ENCODE results near the gene RPL21.

The RPL21 gene

DNA sequence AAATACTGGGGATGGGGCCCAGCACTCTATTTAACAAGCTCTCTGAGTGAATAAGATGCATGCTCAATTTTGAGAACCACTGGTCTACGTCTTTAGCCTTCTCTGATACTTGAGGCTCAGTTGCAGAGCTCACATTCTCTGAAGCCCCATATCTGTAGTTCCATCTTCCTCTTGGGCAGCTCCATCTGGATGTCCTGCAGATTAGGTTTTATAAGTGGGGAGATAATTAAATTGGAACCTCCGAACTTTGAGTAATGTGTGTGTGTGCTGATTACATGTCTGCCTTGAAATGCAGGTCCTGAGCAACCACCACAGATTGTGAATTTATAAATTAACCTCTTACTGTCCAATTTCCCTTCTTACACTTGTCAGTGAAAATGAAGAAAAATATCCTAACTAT is 12.1 kb downstream of the RPL21 start:
- Histone ChIP-seq H3K36me3 (ENCODE audit: low read depth) (peaks cover 20% of the 10 kb centered on the region), H3K9me3 (ENCODE audit: severe bottlenecking) (no peaks in the 10 kb centered on the region), H3K27ac (ENCODE audit: poor library complexity, severe bottlenecking) (no peak overlapping the region), H3K4me1 (ENCODE audit: insufficient read depth, poor library complexity, severe bottlenecking) (peaks cover 5% of the 10 kb centered on the region), H3K27me3 (ENCODE audit: insufficient read depth, poor library complexity, severe bottlenecking) (no peaks in the 10 kb centered on the region), H3K4me3 (ENCODE audit: severe bottlenecking) (no peak overlapping the region)
- ATAC-seq (ENCODE audit: low read depth): no peak
- TF ChIP-seq, protein P1, sequence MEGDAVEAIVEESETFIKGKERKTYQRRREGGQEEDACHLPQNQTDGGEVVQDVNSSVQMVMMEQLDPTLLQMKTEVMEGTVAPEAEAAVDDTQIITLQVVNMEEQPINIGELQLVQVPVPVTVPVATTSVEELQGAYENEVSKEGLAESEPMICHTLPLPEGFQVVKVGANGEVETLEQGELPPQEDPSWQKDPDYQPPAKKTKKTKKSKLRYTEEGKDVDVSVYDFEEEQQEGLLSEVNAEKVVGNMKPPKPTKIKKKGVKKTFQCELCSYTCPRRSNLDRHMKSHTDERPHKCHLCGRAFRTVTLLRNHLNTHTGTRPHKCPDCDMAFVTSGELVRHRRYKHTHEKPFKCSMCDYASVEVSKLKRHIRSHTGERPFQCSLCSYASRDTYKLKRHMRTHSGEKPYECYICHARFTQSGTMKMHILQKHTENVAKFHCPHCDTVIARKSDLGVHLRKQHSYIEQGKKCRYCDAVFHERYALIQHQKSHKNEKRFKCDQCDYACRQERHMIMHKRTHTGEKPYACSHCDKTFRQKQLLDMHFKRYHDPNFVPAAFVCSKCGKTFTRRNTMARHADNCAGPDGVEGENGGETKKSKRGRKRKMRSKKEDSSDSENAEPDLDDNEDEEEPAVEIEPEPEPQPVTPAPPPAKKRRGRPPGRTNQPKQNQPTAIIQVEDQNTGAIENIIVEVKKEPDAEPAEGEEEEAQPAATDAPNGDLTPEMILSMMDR (IDR thresholded peaks at IDR 0.05; ENCODE audit: poor library complexity, severe bottlenecking): no peak
- DNase-seq (ENCODE audit: low spot score): no peak

DNA sequence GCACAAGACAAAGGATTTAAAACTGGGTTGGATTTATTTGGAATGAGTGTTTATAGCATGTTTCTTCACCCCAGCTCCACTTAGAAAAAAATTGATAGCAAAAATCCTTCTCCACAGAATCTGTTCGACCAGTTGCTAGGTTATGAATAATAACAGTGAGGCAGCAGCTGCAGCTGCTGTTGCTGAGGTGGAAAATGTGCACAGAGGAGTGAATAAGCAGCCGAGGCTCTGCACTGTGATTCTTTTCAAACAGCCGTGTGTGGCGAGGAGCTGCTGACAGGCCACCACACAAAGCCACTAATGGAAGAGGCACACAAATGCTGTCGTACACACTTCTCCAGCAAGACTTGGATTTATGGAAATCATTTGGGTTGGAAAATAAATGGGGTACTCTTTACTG is 12.8 kb downstream of the RPL21 start:
- H3K27me3 ChIP-seq (ENCODE audit: insufficient read depth, poor library complexity, severe bottlenecking): no peaks in the 10 kb centered on the region
- H3K4me1 ChIP-seq (ENCODE audit: insufficient read depth, poor library complexity, severe bottlenecking): peaks cover 5% of the 10 kb centered on the region
- H3K9me3 ChIP-seq (ENCODE audit: severe bottlenecking): no peaks in the 10 kb centered on the region
- no peak for DNase-seq (ENCODE audit: low spot score)
- no peak for ATAC-seq (ENCODE audit: low read depth)
- no peak overlapping the region for H3K27ac ChIP-seq (ENCODE audit: poor library complexity, severe bottlenecking)
- H3K36me3 ChIP-seq (ENCODE audit: low read depth): peaks cover 12% of the 10 kb centered on the region
- TF ChIP-seq, protein P1 (IDR thresholded peaks at IDR 0.05; ENCODE audit: poor library complexity, severe bottlenecking): no peak
- no peak overlapping the region for H3K4me3 ChIP-seq (ENCODE audit: severe bottlenecking)

DNA sequence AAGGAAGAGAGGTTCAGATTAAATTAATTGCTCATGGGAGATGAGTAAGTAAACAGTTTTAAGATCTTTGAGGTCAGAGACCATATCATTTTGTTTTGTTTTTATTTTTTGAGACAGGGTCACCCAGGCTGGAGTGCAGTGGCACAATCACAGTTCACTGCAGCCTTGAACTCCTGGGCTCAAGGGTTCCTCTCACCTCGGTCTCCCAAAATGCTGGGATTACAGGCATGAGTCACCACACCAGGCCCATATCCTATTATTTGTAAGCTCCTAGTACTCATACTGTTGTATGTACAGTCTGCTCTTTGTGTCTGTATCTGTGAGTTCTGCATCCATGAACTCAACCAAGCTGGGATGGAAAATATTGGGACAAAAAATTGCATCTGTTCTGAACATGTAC is 13.3 kb downstream of the RPL21 start:
- TF ChIP-seq, protein P1 (IDR thresholded peaks at IDR 0.05; ENCODE audit: poor library complexity, severe bottlenecking): no peak
- Histone ChIP-seq H3K4me3 (ENCODE audit: severe bottlenecking) (no peak overlapping the region), H3K27ac (ENCODE audit: poor library complexity, severe bottlenecking) (no peak overlapping the region), H3K36me3 (ENCODE audit: low read depth) (peaks cover 8% of the 10 kb centered on the region), H3K9me3 (ENCODE audit: severe bottlenecking) (no peaks in the 10 kb centered on the region), H3K27me3 (ENCODE audit: insufficient read depth, poor library complexity, severe bottlenecking) (no peaks in the 10 kb centered on the region), H3K4me1 (ENCODE audit: insufficient read depth, poor library complexity, severe bottlenecking) (peaks cover 5% of the 10 kb centered on the region)
- DNase-seq (ENCODE audit: low spot score) (no peak), ATAC-seq (ENCODE audit: low read depth) (no peak)

GRCh38 chr13:27266917-27267316 is 15.6 kb downstream of the RPL21 start:
- H3K9me3 ChIP-seq (ENCODE audit: severe bottlenecking): no peaks in the 10 kb centered on the region
- no peaks in the 10 kb centered on the region for H3K4me1 ChIP-seq (ENCODE audit: insufficient read depth, poor library complexity, severe bottlenecking)
- ATAC-seq (ENCODE audit: low read depth) (no peak), DNase-seq (ENCODE audit: low spot score) (no peak)
- H3K4me3 ChIP-seq (ENCODE audit: severe bottlenecking): no peak overlapping the region
- no peak overlapping the region for H3K27ac ChIP-seq (ENCODE audit: poor library complexity, severe bottlenecking)
- no peaks in the 10 kb centered on the region for H3K36me3 ChIP-seq (ENCODE audit: low read depth)
- no peaks in the 10 kb centered on the region for H3K27me3 ChIP-seq (ENCODE audit: insufficient read depth, poor library complexity, severe bottlenecking)
- TF ChIP-seq, protein P1 (IDR thresholded peaks at IDR 0.05; ENCODE audit: poor library complexity, severe bottlenecking): no peak

DNA sequence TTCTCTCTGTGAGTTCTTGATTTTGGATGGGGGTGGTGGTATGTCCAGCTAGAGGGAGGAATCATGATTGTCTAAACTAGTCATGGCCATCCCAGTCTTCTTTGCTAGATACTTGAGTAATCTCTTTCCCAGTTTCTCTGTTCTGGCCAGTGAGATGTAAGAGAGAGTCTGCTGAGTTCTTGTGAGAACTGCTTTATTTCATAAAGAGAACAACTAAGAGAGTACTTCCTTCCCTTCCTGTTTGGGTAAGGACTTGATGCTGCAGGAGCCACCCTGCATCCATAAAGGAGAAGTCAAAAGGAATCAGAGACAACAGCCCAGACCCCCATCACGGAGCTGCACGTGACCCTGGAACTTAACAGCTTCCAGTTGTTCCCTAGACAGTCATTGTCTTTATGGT is 16.2 kb downstream of the RPL21 start:
- ATAC-seq (ENCODE audit: low read depth) (no peak), DNase-seq (ENCODE audit: low spot score) (no peak)
- Histone ChIP-seq H3K27ac (ENCODE audit: poor library complexity, severe bottlenecking) (no peak overlapping the region), H3K36me3 (ENCODE audit: low read depth) (no peaks in the 10 kb centered on the region), H3K27me3 (ENCODE audit: insufficient read depth, poor library complexity, severe bottlenecking) (no peaks in the 10 kb centered on the region), H3K4me3 (ENCODE audit: severe bottlenecking) (no peak overlapping the region), H3K4me1 (ENCODE audit: insufficient read depth, poor library complexity, severe bottlenecking) (no peaks in the 10 kb centered on the region), H3K9me3 (ENCODE audit: severe bottlenecking) (no peaks in the 10 kb centered on the region)
- TF ChIP-seq, protein P1 (IDR thresholded peaks at IDR 0.05; ENCODE audit: poor library complexity, severe bottlenecking): no peak
